ENCODE measurements around the gene PSEN2. TPM values are rescaled to one million over a fixed set of nuclear protein-coding genes. Genes with fewer than 3 reads are reported as not detected.
"Not testable (repeated sequence)": the region's sequence is repeated elsewhere in the genome, so short reads cannot be mapped to it uniquely, and the experiment has no call there.

Gene PSEN2
- 2.9 TPM for total RNA-seq

DNA sequence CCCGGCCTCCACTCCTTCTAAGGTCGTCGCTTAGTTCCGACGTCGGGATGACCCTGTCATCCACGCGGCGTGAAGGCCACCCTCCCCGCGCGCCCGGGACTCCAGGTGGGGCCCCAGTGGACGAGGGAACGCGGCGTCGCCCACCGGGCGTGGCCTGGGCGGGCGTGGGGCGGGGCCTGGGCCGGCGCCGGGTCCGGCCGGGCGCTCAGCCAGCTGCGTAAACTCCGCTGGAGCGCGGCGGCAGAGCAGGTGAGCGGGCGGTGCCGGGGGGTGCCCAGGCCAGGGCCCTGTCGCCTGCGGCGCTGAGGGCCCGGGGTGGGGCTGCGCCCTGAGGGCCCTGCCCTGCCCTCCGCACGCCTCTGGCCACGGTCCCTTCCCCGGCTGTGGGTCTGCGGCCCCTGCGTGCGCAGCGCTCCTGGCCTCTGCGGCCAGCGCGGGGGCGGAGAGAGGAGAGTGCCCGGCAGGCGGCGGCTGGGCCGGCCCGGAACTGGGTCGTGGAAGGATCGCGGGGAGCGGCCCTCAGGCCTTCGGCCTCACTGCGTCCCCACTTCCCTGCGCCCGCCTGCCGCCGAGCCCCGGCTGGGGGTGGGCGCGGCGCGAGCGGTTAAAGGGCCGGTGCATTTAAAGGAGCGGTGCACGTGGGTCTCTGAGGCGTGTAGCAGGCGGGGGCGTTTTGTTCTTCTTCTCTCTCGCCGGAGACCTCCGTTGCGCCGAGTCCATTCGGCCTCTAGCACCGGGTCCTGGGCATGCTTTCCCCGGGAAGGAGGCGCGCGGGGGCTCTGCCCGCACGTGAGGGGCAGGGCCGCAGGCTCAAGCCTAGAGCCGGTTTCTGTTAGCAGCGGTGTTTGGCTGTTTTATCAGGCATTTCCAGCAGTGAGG is at the start of gene PSEN2:
Gene PSEN2, plus strand, starts transcription at position 216 of the 879 bp plus-strand sequence. CDS start 11,292 bp downstream, outside the sequence.
- peak within 1 kb of the TSS; percentile 57 for H3K4me3 ChIP-seq (ENCODE audit: low read length)
- peaks cover 5% of the 10 kb centered on the region for H3K27me3 ChIP-seq (ENCODE audit: insufficient read depth, low read length)
- peaks cover 18% of the 10 kb centered on the region for H3K4me1 ChIP-seq (ENCODE audit: insufficient read depth, low read length)
- H3K9me3 ChIP-seq (ENCODE audit: low read depth, low read length): no peaks in the 10 kb centered on the region

DNA sequence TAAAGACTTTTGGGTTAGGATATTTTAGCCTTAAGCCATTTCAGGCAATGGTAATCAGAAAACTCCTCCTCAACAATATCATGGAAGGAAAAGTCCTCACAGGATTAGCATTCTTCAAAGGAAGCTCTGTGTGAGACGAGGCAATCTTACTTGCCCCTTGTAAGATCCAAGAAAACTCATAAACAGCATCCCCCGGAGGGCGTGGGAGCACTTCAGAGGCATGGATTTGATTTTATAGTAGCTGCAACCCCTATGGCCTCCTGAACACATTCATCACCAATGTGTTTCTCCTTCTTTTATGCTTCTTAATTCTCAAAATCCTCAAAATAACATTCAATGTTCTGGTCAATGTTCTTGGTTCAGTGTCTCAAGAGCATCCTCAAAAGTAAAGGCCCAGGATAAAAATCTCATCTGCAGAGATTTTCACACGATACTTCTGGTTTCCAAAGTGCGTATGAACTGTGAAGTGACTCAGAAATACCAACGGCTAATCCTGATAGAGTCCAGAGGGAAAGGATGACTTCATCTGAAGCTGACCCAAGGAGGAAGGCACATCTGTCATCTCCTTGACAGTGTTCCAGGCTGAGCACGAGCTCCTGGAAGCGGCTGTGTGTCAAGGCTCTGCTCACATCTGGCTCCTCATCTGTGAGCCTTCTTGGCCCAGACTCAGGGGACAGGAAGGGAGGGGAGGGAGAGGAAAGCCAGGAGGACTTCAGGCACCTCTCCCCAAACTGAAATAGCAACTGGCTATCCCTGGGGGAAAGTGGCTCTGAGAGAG is 49.3 kb upstream of the PSEN2 start:
- Histone ChIP-seq H3K27me3 (ENCODE audit: insufficient read depth, low read length) (no peaks in the 10 kb centered on the region), H3K4me3 (ENCODE audit: low read length) (no peak overlapping the region), H3K9me3 (ENCODE audit: low read depth, low read length) (no peaks in the 10 kb centered on the region)

GRCh38 chr1:226821719-226822085 is 48.7 kb upstream of the PSEN2 start:
- no peak overlapping the region for H3K4me3 ChIP-seq (ENCODE audit: low read length)
- no peaks in the 10 kb centered on the region for H3K9me3 ChIP-seq (ENCODE audit: low read depth, low read length)
- no peaks in the 10 kb centered on the region for H3K27me3 ChIP-seq (ENCODE audit: insufficient read depth, low read length)
- H3K4me1 ChIP-seq (ENCODE audit: insufficient read depth, low read length): no peaks in the 10 kb centered on the region

More for the DNA sequence above, 49.3 kb upstream of the PSEN2 start:
- H3K4me1 ChIP-seq (ENCODE audit: insufficient read depth, low read length): no peaks in the 10 kb centered on the region

DNA sequence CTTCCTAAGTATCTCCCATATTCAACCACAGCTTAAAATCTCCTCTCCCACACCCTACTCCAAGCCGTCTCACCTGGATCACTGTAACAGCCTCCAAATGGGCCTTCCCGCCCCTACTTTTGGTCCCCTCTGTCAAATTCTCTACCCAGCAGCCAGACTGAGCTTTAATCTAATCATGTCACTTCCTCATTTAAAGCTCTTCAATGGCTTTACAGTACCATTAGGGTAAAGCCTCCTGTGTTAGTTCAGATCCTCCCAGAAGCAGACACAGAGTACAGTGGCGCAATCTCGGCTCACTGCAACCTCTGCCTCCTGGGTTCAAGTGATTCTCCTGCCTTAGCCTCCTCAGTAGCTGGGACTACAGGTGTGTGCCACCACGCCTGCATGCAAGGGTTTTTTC is 46.8 kb upstream of the PSEN2 start:
- Histone ChIP-seq H3K4me3 (ENCODE audit: low read length) (no peak overlapping the region), H3K27me3 (ENCODE audit: insufficient read depth, low read length) (no peaks in the 10 kb centered on the region), H3K4me1 (ENCODE audit: insufficient read depth, low read length) (peaks cover 14% of the 10 kb centered on the region), H3K9me3 (ENCODE audit: low read depth, low read length) (no peaks in the 10 kb centered on the region)

- H3K27me3 ChIP-seq (ENCODE audit: insufficient read depth, low read length): no peaks in the 10 kb centered on the region
- H3K4me1 ChIP-seq (ENCODE audit: insufficient read depth, low read length): peaks cover 14% of the 10 kb centered on the region
- H3K4me3 ChIP-seq (ENCODE audit: low read length): no peak overlapping the region
- H3K9me3 ChIP-seq (ENCODE audit: low read depth, low read length): no peaks in the 10 kb centered on the region
These were observed 45.2 kb upstream of the PSEN2 start for GRCh38 chr1:226825037-226825745.

- peaks cover 14% of the 10 kb centered on the region for H3K4me1 ChIP-seq (ENCODE audit: insufficient read depth, low read length)
These were observed 44.7 kb upstream of the PSEN2 start for GRCh38 chr1:226825746-226826100.

DNA sequence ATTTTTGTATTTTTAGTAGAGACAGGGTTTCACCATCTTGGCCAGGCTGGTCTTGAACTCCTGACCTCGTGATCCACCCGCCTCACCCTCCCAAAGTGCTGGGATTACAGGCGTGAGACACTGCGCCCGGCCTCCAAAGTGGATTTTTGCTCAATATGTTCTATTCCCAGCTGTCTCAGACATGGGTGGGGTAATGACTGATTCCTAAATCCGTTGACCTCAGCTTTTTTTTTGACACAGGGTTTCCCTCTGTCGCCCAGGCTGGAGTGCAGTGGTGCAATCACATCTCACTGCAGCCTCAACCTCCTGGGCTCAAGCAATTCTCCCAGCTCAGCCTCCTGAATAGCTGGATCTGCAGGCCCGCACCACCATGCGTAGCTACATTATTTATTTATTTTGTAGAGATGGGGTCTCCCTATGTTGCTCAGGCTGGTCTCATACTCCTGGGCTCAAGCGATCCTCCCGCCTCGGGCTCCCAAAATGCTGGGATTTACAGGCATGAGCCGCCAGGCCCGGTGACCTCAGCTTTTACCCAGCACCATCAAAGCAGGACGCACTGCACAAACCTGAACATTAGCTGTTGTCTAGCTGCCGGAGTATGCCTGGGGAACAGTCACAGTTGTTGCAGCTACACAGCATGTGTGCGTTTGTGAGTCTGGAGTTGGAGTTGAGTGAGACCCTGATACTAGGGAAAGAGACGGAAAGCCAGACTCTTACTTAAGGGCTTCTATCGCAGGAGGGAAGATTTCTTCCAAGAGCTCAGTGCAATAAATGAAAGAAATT is 43.7 kb upstream of the PSEN2 start:
- peaks cover 14% of the 10 kb centered on the region for H3K4me1 ChIP-seq (ENCODE audit: insufficient read depth, low read length)
- no peaks in the 10 kb centered on the region for H3K9me3 ChIP-seq (ENCODE audit: low read depth, low read length)
- no peak overlapping the region for H3K4me3 ChIP-seq (ENCODE audit: low read length)
- no peaks in the 10 kb centered on the region for H3K27me3 ChIP-seq (ENCODE audit: insufficient read depth, low read length)

More at GRCh38 chr1:226825746-226826100, 44.7 kb upstream of the PSEN2 start:
- no peaks in the 10 kb centered on the region for H3K9me3 ChIP-seq (ENCODE audit: low read depth, low read length)
- H3K27me3 ChIP-seq (ENCODE audit: insufficient read depth, low read length): no peaks in the 10 kb centered on the region
- no peak overlapping the region for H3K4me3 ChIP-seq (ENCODE audit: low read length)

GRCh38 chr1:226827458-226827857 is 43.0 kb upstream of the PSEN2 start:
- no peak overlapping the region for H3K4me3 ChIP-seq (ENCODE audit: low read length)

GRCh38 chr1:226827968-226828513 is 42.4 kb upstream of the PSEN2 start:
- H3K4me3 ChIP-seq (ENCODE audit: low read length): no peak overlapping the region
- no peaks in the 10 kb centered on the region for H3K9me3 ChIP-seq (ENCODE audit: low read depth, low read length)
- H3K4me1 ChIP-seq (ENCODE audit: insufficient read depth, low read length): peaks cover 14% of the 10 kb centered on the region
- no peaks in the 10 kb centered on the region for H3K27me3 ChIP-seq (ENCODE audit: insufficient read depth, low read length)

More at GRCh38 chr1:226827458-226827857, 43.0 kb upstream of the PSEN2 start:
- no peaks in the 10 kb centered on the region for H3K27me3 ChIP-seq (ENCODE audit: insufficient read depth, low read length)
- no peaks in the 10 kb centered on the region for H3K9me3 ChIP-seq (ENCODE audit: low read depth, low read length)
- H3K4me1 ChIP-seq (ENCODE audit: insufficient read depth, low read length): peaks cover 14% of the 10 kb centered on the region

DNA sequence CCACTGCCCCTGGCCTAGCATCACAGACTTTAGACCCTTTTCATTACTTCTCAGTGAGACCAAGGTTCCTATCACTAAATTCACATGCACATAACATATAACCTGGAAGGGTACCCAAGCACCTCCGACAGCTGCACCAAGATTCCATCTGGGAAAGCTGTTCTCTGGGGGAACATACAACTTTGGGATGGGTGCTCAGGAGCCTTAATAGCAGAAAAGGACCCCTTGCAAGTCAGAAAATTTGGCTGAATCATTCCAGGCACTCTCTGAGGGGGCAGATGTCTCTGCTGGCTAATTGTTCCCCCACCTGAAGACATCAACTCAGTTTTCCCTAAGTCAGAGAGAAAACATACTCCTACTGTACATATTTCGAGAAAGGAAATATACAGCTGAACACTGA is 41.3 kb upstream of the PSEN2 start:
- H3K27me3 ChIP-seq (ENCODE audit: insufficient read depth, low read length): no peaks in the 10 kb centered on the region
- no peaks in the 10 kb centered on the region for H3K9me3 ChIP-seq (ENCODE audit: low read depth, low read length)
- H3K4me1 ChIP-seq (ENCODE audit: insufficient read depth, low read length): peaks cover 14% of the 10 kb centered on the region
- H3K4me3 ChIP-seq (ENCODE audit: low read length): no peak overlapping the region

DNA sequence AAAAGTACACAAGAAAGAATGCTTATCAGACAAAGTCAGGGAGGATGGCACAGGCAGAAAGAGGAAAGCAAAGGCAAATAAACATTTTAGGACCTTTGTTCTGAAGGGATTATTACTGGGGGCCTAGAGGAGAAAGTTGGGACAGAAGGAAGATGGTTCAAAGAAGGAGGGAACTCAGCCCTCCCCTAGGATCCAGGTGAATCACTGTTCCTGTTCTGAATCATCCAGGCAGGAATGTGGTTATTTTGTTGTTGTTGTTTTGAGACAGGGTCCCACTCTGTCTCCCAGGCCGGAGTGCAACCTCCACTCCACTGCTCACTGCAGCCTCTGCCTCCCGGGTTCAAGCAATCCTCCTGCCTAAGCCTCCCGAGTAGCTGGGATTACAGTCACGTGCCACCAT is 38.5 kb upstream of the PSEN2 start:
- no peak overlapping the region for H3K4me3 ChIP-seq (ENCODE audit: low read length)
- no peaks in the 10 kb centered on the region for H3K27me3 ChIP-seq (ENCODE audit: insufficient read depth, low read length)
- H3K9me3 ChIP-seq (ENCODE audit: low read depth, low read length): no peaks in the 10 kb centered on the region
- peaks cover 14% of the 10 kb centered on the region for H3K4me1 ChIP-seq (ENCODE audit: insufficient read depth, low read length)

GRCh38 chr1:226832613-226833012 is 37.8 kb upstream of the PSEN2 start:
- Histone ChIP-seq H3K9me3 (ENCODE audit: low read depth, low read length) (no peaks in the 10 kb centered on the region), H3K27me3 (ENCODE audit: insufficient read depth, low read length) (no peaks in the 10 kb centered on the region), H3K4me1 (ENCODE audit: insufficient read depth, low read length) (peaks cover 8% of the 10 kb centered on the region), H3K4me3 (ENCODE audit: low read length) (no peak overlapping the region)

DNA sequence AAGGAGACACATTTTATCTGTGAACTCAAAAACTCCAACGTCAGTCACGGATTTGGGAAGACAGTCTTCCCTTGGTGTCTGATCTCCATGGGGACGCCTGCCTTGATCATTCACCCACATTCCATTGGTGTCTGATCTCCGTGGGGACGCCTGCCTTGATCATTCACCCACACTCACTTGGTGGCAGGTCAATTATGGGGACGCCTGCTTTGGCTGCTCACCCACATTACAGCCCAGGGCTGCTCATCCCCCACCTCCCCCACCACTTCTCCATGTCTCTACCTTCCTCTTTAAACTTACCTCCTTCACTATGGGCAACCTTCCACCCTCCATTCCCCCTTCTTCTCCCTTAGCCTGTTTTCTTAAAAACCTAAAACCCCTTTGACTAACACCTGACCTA is 36.2 kb upstream of the PSEN2 start:
- not testable (repeated sequence) for H3K9me3 ChIP-seq (ENCODE audit: low read depth, low read length); H3K27me3 ChIP-seq (ENCODE audit: insufficient read depth, low read length); H3K4me1 ChIP-seq (ENCODE audit: insufficient read depth, low read length); H3K4me3 ChIP-seq (ENCODE audit: low read length)

GRCh38 chr1:226835396-226835795 is 35.0 kb upstream of the PSEN2 start:
- not testable (repeated sequence) for H3K9me3 ChIP-seq (ENCODE audit: low read depth, low read length); H3K4me1 ChIP-seq (ENCODE audit: insufficient read depth, low read length); H3K27me3 ChIP-seq (ENCODE audit: insufficient read depth, low read length); H3K4me3 ChIP-seq (ENCODE audit: low read length)

All from mononuclear cell (primary cell).